T-helper 2 cell treated with Interferon-gamma antibody and Interleukin-4, amounts not matched to agents 5 μg/mL and 100 μg/mL, for 36 hours (primary cell): ENCODE results near the gene SLC34A3.
"Not testable (repeated sequence)": the region's sequence is repeated elsewhere in the genome, so short reads cannot be mapped to it uniquely, and the experiment has no call there.

ENCODE experiments used
- DNase-seq: peaks from one replicate; pipeline ENCODE4 v3.0.0; 2021; ENCODE audit warnings: low spot score
- H3K27ac Mint-ChIP-seq: one replicate; pipeline ENCODE4 v1.8.0; 2021; ENCODE audit warnings: mild to moderate bottlenecking, mixed read lengths
- H3K27me3 Mint-ChIP-seq: one replicate; pipeline ENCODE4 v1.8.0; 2021; ENCODE audit warnings: low read depth, mixed read lengths
- H3K36me3 Mint-ChIP-seq: one replicate; pipeline ENCODE4 v1.8.0; 2021; ENCODE audit warnings: low read depth, mixed read lengths
- H3K4me1 Mint-ChIP-seq: one replicate; pipeline ENCODE4 v1.8.0; 2021; ENCODE audit warnings: low read depth, mixed read lengths
- H3K4me3 Mint-ChIP-seq: one replicate; pipeline ENCODE4 v1.8.0; 2022; ENCODE audit warnings: mild to moderate bottlenecking, moderate library complexity, mixed read lengths
- H3K9me3 Mint-ChIP-seq: one replicate; pipeline ENCODE4 v1.8.0; 2021; ENCODE audit warnings: mixed read lengths

The SLC34A3 gene

GRCh38 chr9:137234758-137235423 is 4.2 kb downstream of the SLC34A3 start:
- Mint-ChIP-seq H3K27me3 (no peaks in the 10 kb centered on the region), H3K4me1 (peaks cover 5% of the 10 kb centered on the region), H3K4me3 (no peak overlapping the region), H3K9me3 (no peaks in the 10 kb centered on the region), H3K36me3 (no peaks in the 10 kb centered on the region), H3K27ac (no peak overlapping the region)
- DNase-seq: no peak

GRCh38 chr9:137235424-137236237 is 4.9 kb downstream of the SLC34A3 start:
- Mint-ChIP-seq H3K27ac (no peak overlapping the region), H3K4me3 (no peak overlapping the region), H3K4me1 (peaks cover 5% of the 10 kb centered on the region), H3K9me3 (no peaks in the 10 kb centered on the region), H3K27me3 (no peaks in the 10 kb centered on the region), H3K36me3 (no peaks in the 10 kb centered on the region)
- no peak for DNase-seq

DNA sequence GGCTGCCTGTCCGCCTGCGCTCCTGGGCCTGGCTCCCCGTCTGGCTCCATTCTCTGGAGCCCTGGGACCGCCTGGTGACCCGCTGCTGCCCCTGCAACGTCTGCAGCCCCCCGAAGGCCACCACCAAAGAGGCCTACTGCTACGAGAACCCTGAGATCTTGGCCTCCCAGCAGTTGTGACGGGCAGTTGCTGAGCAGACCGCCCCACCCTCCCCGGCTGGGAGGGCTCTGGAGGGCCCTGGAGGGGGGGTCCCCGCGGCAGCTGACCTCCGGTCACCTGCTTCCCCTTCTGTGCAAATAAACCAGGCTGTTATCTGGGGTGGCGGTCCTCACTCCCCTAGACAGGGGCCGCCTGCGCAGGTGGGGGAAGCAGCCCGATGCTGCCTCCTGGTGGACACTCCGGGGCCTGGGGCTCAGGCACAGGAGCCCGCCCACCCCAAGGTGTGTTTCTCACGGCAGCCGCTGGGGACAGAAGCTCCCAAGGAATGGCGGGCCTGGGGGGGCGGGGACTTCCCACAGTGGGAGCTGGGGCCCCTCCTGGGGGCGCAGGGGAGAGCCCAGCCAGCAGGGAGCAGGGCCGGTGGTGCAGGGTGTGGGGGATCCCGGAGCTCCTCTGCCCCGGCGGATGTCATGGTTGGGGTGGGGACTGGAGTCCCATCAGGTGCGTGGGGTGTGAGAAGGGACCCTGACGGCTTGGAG is 5.7 kb downstream of the SLC34A3 start:
- Mint-ChIP-seq H3K4me3 (no peak overlapping the region), H3K9me3 (no peaks in the 10 kb centered on the region), H3K36me3 (peaks cover 3% of the 10 kb centered on the region), H3K27me3 (peaks cover 2% of the 10 kb centered on the region), H3K27ac (no peak overlapping the region), H3K4me1 (peaks cover 7% of the 10 kb centered on the region)
- DNase-seq: peak; percentile 86

DNA sequence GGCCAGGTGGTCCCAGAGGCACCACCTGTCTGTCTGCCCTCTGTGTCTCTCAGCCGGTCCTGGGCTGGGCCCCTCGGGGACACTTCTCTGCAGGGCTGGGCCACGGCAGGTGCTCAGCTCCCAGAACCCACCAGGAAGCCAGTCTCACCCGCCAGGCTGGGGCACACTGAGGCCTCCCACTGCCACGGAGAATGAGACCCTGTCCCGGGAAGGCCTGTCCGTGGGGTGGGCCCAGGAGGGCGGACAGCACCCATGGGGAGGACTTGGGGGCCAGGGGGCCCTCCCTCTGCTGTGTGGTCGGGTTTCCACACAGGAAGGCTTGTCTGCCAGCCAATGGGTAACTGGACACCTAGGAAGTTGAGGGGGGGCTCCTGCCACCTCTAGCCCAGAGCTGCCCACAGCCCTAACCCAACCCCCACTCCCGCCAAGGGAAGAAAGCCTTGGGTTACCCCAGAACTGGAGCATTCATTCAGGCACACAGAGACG is 6.3 kb downstream of the SLC34A3 start:
- no peak overlapping the region for H3K4me3 Mint-ChIP-seq
- H3K27me3 Mint-ChIP-seq: peaks cover 2% of the 10 kb centered on the region
- no peak overlapping the region for H3K27ac Mint-ChIP-seq
- H3K4me1 Mint-ChIP-seq: peaks cover 7% of the 10 kb centered on the region
- DNase-seq: no peak
- peaks cover 5% of the 10 kb centered on the region for H3K36me3 Mint-ChIP-seq
- no peaks in the 10 kb centered on the region for H3K9me3 Mint-ChIP-seq

DNA sequence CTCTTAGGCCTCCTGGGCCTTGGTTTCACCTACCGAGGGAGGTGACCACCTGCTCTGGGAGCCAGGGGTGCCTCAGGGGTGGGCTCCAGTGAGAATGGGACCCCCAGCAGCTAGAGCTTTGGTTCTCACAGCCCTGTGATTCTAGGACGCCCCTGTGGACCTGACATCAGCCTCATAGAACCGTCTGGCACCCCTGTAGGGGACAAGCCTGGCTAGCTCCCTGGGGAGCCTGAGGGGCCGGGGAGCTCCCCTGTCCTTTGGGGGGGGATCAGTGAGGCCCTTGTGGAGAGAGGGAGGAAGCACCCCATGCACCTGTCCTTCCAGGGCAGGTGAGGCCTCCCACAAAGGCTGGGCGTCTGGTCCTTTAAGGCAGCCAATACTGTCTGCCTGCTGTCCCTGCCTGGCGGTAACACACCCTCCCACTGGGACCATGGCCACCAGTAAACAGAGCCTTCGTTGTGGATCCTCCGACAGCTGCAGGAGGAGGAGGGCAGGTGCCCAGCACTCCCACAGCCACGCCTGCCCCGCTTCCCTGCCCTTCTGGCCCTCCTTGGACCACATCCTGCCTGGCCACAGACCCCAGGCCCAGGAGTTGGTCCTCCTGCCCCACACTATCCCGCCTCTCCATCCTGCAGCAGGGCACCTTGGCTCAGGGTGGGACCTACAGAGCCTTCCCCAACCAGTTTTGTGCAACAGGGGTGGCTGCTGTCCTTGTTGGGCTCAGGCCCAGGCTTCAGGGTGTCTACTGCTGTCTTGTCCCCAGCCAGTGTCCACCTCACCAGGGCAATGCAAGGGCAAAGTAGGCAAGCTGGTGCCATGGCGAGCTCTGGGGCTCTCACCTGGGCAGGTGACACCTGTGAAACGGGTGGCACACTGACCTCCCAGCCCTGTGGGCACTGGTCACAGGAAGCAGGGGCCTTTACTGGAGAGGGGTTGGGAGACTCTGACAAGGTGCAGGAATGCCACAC is 7.3 kb downstream of the SLC34A3 start:
- Mint-ChIP-seq H3K27me3 (peaks cover 2% of the 10 kb centered on the region), H3K4me1 (peaks cover 15% of the 10 kb centered on the region), H3K36me3 (peaks cover 16% of the 10 kb centered on the region), H3K9me3 (no peaks in the 10 kb centered on the region), H3K27ac (no peak overlapping the region), H3K4me3 (no peak overlapping the region)
- DNase-seq: no peak

DNA sequence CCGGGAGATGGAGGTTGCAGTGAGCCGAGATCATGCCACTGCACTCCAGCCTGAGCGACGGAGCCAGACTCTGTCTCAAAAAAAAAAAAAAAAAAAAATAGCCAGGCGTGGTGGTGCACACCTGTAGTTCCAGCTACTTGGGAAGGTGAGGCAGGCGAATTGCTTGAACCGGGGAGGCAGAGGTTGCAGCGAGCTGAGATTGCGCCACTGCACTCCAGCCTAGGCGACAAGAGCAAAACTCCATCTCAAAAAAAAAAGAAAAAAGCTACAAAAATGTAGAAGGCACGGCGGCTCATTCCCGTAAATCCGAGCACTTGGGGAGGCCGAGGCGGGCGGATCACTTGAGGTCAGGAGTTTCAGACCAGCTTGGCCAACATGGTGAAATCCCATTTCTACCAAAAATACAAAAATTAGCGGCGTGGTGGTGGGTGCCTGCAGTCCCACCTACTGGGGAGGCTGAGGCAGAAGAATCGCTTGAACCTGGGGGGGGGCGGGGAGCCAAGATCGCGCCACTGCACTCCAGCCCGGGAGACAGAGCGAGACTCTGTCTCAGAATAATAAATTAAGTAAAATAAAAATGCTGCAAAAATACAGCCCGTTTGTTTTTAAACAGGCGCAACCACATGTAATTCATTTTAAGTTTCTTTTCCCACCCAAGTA is 9.0 kb downstream of the SLC34A3 start:
- H3K27ac Mint-ChIP-seq: peak overlapping the region; percentile 71
- H3K4me1 Mint-ChIP-seq: peaks cover 18% of the 10 kb centered on the region

DNA sequence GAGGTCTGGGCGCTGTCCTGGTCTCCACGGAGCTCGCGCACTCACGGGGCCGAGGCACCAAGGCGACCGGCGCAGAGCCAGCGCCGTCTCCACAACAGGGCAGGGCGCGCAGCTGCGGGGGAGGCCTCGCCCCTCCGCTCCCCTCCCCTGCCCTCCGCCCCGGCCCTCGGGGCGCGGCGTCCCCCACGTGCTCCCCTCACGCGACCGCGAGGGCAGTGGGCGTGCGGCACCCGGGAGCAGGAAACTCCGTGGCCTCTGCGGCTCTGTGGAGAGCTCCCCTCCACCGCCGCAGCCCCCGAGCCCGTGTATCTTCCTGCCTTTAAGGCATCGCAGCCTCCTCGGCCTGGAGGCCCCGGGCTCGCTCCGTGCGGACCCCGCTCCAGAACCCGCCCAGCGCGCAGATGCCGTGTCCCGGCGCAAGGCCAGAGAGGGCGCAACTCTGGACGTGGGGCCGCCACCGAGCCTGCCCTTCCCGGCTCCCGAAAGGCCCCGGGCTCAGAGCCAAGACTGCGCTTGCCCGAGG is 9.7 kb downstream of the SLC34A3 start:
- peaks cover 18% of the 10 kb centered on the region for H3K4me1 Mint-ChIP-seq
- H3K27ac Mint-ChIP-seq: peak overlapping the region; percentile 71
- H3K4me3 Mint-ChIP-seq: peak overlapping the region; percentile 78
- peak; percentile 77 for DNase-seq
- H3K27me3 Mint-ChIP-seq: peaks cover 2% of the 10 kb centered on the region
- H3K9me3 Mint-ChIP-seq: no peaks in the 10 kb centered on the region
- peaks cover 23% of the 10 kb centered on the region for H3K36me3 Mint-ChIP-seq

More for the DNA sequence above, 9.0 kb downstream of the SLC34A3 start:
- Mint-ChIP-seq H3K36me3 (peaks cover 23% of the 10 kb centered on the region), H3K4me3 (peak overlapping the region; percentile 78)
- not testable (repeated sequence) for H3K27me3 Mint-ChIP-seq, DNase-seq, H3K9me3 Mint-ChIP-seq

GRCh38 chr9:137240841-137241489 is 10.3 kb downstream of the SLC34A3 start, which contains the start of gene TUBB4B:
TUBB4B (plus strand) TSS chr9:137241287; CDS start chr9:137241361, 74 bp downstream.
- no peaks in the 10 kb centered on the region for H3K9me3 Mint-ChIP-seq
- H3K27ac Mint-ChIP-seq: peak within 1 kb of the TSS; percentile 94
- DNase-seq: peak; percentile 99
- H3K36me3 Mint-ChIP-seq: peaks cover 23% of the 10 kb centered on the region
- H3K4me1 Mint-ChIP-seq: peaks cover 18% of the 10 kb centered on the region
- peak within 1 kb of the TSS; percentile 93 for H3K4me3 Mint-ChIP-seq
- H3K27me3 Mint-ChIP-seq: peaks cover 2% of the 10 kb centered on the region

- peaks cover 2% of the 10 kb centered on the region for H3K27me3 Mint-ChIP-seq
- H3K27ac Mint-ChIP-seq: peak overlapping the region; percentile 41
- DNase-seq: peak; percentile 43
- H3K9me3 Mint-ChIP-seq: no peaks in the 10 kb centered on the region
- H3K4me3 Mint-ChIP-seq: peak overlapping the region; percentile 89
- peaks cover 18% of the 10 kb centered on the region for H3K4me1 Mint-ChIP-seq
- peaks cover 23% of the 10 kb centered on the region for H3K36me3 Mint-ChIP-seq
Observed at GRCh38 chr9:137241490-137242268, 11.0 kb downstream of the SLC34A3 start.

DNA sequence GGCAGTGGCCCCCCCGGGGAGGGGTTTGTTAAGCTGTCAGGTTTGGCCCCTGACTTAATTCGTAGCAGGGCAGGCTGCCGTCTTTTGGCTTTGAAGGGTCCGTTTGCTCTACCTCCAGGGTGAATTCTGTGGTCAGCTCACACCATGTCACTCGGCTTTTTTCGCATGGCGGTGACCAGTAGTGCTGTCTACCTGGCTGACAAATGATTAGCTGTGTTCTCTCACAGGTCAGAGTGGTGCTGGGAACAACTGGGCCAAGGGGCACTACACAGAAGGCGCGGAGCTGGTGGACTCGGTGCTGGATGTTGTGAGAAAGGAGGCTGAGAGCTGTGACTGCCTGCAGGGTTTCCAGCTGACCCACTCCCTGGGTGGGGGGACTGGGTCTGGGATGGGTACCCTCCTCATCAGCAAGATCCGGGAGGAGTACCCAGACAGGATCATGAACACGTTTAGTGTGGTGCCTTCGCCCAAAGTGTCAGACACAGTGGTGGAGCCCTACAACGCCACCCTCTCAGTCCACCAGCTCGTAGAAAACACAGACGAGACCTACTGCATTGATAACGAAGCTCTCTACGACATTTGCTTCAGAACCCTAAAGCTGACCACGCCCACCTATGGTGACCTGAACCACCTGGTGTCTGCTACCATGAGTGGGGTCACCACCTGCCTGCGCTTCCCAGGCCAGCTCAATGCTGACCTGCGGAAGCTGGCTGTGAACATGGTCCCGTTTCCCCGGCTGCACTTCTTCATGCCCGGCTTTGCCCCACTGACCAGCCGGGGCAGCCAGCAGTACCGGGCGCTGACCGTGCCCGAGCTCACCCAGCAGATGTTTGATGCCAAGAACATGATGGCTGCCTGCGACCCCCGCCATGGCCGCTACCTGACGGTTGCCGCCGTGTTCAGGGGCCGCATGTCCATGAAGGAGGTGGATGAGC is 11.8 kb downstream of the SLC34A3 start:
- peaks cover 2% of the 10 kb centered on the region for H3K27me3 Mint-ChIP-seq
- H3K27ac Mint-ChIP-seq: peak overlapping the region; percentile 79
- H3K36me3 Mint-ChIP-seq: peaks cover 23% of the 10 kb centered on the region
- peaks cover 18% of the 10 kb centered on the region for H3K4me1 Mint-ChIP-seq
- DNase-seq: no peak
- no peaks in the 10 kb centered on the region for H3K9me3 Mint-ChIP-seq
- peak overlapping the region; percentile 89 for H3K4me3 Mint-ChIP-seq

DNA sequence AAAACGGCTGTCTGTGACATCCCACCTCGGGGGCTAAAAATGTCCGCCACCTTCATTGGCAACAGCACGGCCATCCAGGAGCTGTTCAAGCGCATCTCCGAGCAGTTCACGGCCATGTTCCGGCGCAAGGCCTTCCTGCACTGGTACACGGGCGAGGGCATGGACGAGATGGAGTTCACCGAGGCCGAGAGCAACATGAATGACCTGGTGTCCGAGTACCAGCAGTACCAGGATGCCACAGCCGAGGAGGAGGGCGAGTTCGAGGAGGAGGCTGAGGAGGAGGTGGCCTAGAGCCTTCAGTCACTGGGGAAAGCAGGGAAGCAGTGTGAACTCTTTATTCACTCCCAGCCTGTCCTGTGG is 12.5 kb downstream of the SLC34A3 start:
- not testable (repeated sequence) for H3K27me3 Mint-ChIP-seq, H3K9me3 Mint-ChIP-seq, DNase-seq
- Mint-ChIP-seq H3K4me1 (peaks cover 18% of the 10 kb centered on the region), H3K27ac (peak overlapping the region; percentile 60), H3K4me3 (peak overlapping the region; percentile 89), H3K36me3 (peaks cover 23% of the 10 kb centered on the region)
